BLaER1 treated with 17β-estradiol and CSF1 and Interleukin-3, amounts not matched to agents 10 nM and 100 nM (cell line): ENCODE measurements around the gene CEBPG.

Experiments
- H3K27ac ChIP-seq, 11 experiments: shearing (Covaris generic); formaldehyde crosslinking; 2 replicates each; pipeline ENCODE4 v1.8.1; 2022
- H3K27me3 ChIP-seq, 11 experiments: shearing (Covaris generic); formaldehyde crosslinking; 2 replicates each; pipeline ENCODE4 v1.8.1; 2022
- H3K36me3 ChIP-seq, 11 experiments: shearing (Covaris generic); formaldehyde crosslinking; 2 replicates each; pipeline ENCODE4 v1.8.1; 2022
- H3K4me1 ChIP-seq, 10 experiments: shearing (Covaris generic); formaldehyde crosslinking; 2 replicates each; pipeline ENCODE4 v1.8.1; 2022
- H3K4me2 ChIP-seq, 11 experiments: shearing (Covaris generic); formaldehyde crosslinking; 2 replicates each; pipeline ENCODE4 v1.8.1; 2022
- H3K4me3 ChIP-seq, 10 experiments: shearing (Covaris generic); formaldehyde crosslinking; 2 replicates each; pipeline ENCODE4 v1.8.1; 2022
- H3K9ac ChIP-seq, 11 experiments: shearing (Covaris generic); formaldehyde crosslinking; 2 replicates each; pipeline ENCODE4 v1.8.1; 2022
- H3K9me3 ChIP-seq, 11 experiments: shearing (Covaris generic); formaldehyde crosslinking; replicated peaks in 1 of 11; 2 replicates each; pipeline ENCODE4 v1.8.1; 2022
- H4K20me1 ChIP-seq, 11 experiments: shearing (Covaris generic); formaldehyde crosslinking; 2 replicates each; pipeline ENCODE4 v1.8.1; 2022
- Cebpa-rat ChIP-seq, 11 experiments: shearing (Covaris generic); IDR thresholded peaks; 2 replicates each; pipeline ENCODE4 v1.8.1; 2022

CEBPG gene

GRCh38 chr19:33408116-33408515 lies 34.6 kb downstream of the CEBPG start:
- H3K9me3 ChIP-seq, result no peaks in the 10 kb centered on the region
- H4K20me1 ChIP-seq, result peaks cover 0 to 33% (median 0%) of the 10 kb centered on the region in 11 experiments; a peak in 8 of 22 replicates
- peak overlapping the region in 7 of 11 experiments; percentile 8 to 44 (median 30); a peak in 5 of 22 replicates for H3K9ac ChIP-seq
- H3K36me3 ChIP-seq, result peaks cover 0 to 24% (median 0%) of the 10 kb centered on the region in 11 experiments; a peak in 6 of 22 replicates
- TF ChIP-seq Cebpa-rat (IDR thresholded peaks at IDR 0.05), result no peak
- peaks cover 43 to 58% (median 50%) of the 10 kb centered on the region in 10 experiments for H3K4me1 ChIP-seq
- no peak overlapping the region for H3K4me3 ChIP-seq
- H3K27me3 ChIP-seq, result no peaks in the 10 kb centered on the region
- H3K27ac ChIP-seq, result 0 out of 22 replicates have a peak overlapping the region, but pooled peaks of 1 of the 11 experiments have one; percentile 7
- H3K4me2 ChIP-seq, result peak overlapping the region in 5 of 11 experiments; percentile 15 to 59 (median 44); a peak in 10 of 22 replicates

- Histone ChIP-seq H3K9me3 (no peaks in the 10 kb centered on the region), H3K27ac (no peak overlapping the region), H3K27me3 (no peaks in the 10 kb centered on the region), H3K36me3 (peaks cover 0 to 24% (median 0%) of the 10 kb centered on the region in 11 experiments; a peak in 6 of 22 replicates), H3K4me3 (no peak overlapping the region), H3K9ac (peak overlapping the region in 5 of 11 experiments; percentile 4 to 41 (median 18); a peak in 4 of 22 replicates), H4K20me1 (peaks cover 0 to 40% (median 0%) of the 10 kb centered on the region in 11 experiments; a peak in 8 of 22 replicates), H3K4me1 (peaks cover 41 to 55% (median 45%) of the 10 kb centered on the region in 10 experiments), H3K4me2 (peak overlapping the region in 2 of 11 experiments; percentile 44 to 56; a peak in 2 of 22 replicates)
- no peak for TF ChIP-seq Cebpa-rat (IDR thresholded peaks at IDR 0.05)
These were observed 35.3 kb downstream of the CEBPG start for GRCh38 chr19:33408538-33409434.

- H3K9ac ChIP-seq, result no peak overlapping the region
- H3K27me3 ChIP-seq, result no peaks in the 10 kb centered on the region
- no peak overlapping the region for H3K27ac ChIP-seq
- H3K4me2 ChIP-seq, result no peak overlapping the region
- peaks cover 0 to 44% (median 0%) of the 10 kb centered on the region in 11 experiments; a peak in 9 of 22 replicates for H4K20me1 ChIP-seq
- peaks cover 28 to 45% (median 37%) of the 10 kb centered on the region in 10 experiments for H3K4me1 ChIP-seq
- no peaks in the 10 kb centered on the region for H3K9me3 ChIP-seq
- H3K4me3 ChIP-seq, result no peak overlapping the region
- H3K36me3 ChIP-seq, result peaks cover 0 to 24% (median 0%) of the 10 kb centered on the region in 11 experiments; a peak in 6 of 22 replicates
- no peak for TF ChIP-seq Cebpa-rat (IDR thresholded peaks at IDR 0.05)
These were observed 36.6 kb downstream of the CEBPG start for GRCh38 chr19:33409906-33410685.

GRCh38 chr19:33410915-33411401 lies 37.4 kb downstream of the CEBPG start:
- no peak for TF ChIP-seq Cebpa-rat (IDR thresholded peaks at IDR 0.05)
- Histone ChIP-seq H4K20me1 (peaks cover 0 to 47% (median 4%) of the 10 kb centered on the region in 11 experiments; a peak in 12 of 22 replicates), H3K9me3 (no peaks in the 10 kb centered on the region), H3K4me3 (no peak overlapping the region), H3K4me1 (peaks cover 19 to 37% (median 28%) of the 10 kb centered on the region in 10 experiments), H3K27me3 (no peaks in the 10 kb centered on the region), H3K36me3 (peaks cover 0 to 24% (median 0%) of the 10 kb centered on the region in 11 experiments; a peak in 6 of 22 replicates), H3K9ac (no peak overlapping the region), H3K27ac (no peak overlapping the region), H3K4me2 (no peak overlapping the region)

GRCh38 chr19:33411621-33412180 lies 38.2 kb downstream of the CEBPG start:
- Histone ChIP-seq H3K36me3 (peaks cover 0 to 24% (median 0%) of the 10 kb centered on the region in 11 experiments; a peak in 6 of 22 replicates), H3K27ac (no peak overlapping the region)

GRCh38 chr19:33412601-33413425 lies 39.3 kb downstream of the CEBPG start:
- Histone ChIP-seq H3K27me3 (no peaks in the 10 kb centered on the region), H3K36me3 (peaks cover 0 to 24% (median 0%) of the 10 kb centered on the region in 11 experiments; a peak in 6 of 22 replicates), H3K27ac (no peak overlapping the region), H3K4me1 (peaks cover under 1 to 23% (median 12%) of the 10 kb centered on the region in 10 experiments; a peak in 14 of 20 replicates), H3K9me3 (no peaks in the 10 kb centered on the region), H3K4me2 (no peak overlapping the region), H3K4me3 (no peak overlapping the region), H4K20me1 (peaks cover 0 to 62% (median 11%) of the 10 kb centered on the region in 11 experiments; a peak in 13 of 22 replicates), H3K9ac (no peak overlapping the region)
- no peak for TF ChIP-seq Cebpa-rat (IDR thresholded peaks at IDR 0.05)

More at GRCh38 chr19:33411621-33412180, 38.2 kb downstream of the CEBPG start:
- no peak overlapping the region for H3K4me2 ChIP-seq
- peaks cover 12 to 33% (median 22%) of the 10 kb centered on the region in 10 experiments; a peak in 19 of 20 replicates for H3K4me1 ChIP-seq
- H3K4me3 ChIP-seq, result no peak overlapping the region
- H3K9me3 ChIP-seq, result no peaks in the 10 kb centered on the region
- H3K9ac ChIP-seq, result no peak overlapping the region
- peaks cover 0 to 51% (median 6%) of the 10 kb centered on the region in 11 experiments; a peak in 11 of 22 replicates for H4K20me1 ChIP-seq
- no peaks in the 10 kb centered on the region for H3K27me3 ChIP-seq
- no peak for TF ChIP-seq Cebpa-rat (IDR thresholded peaks at IDR 0.05)

GRCh38 chr19:33413426-33413725 lies 39.9 kb downstream of the CEBPG start:
- Histone ChIP-seq H3K4me2 (no peak overlapping the region), H3K27ac (no peak overlapping the region), H3K9ac (no peak overlapping the region), H4K20me1 (peaks cover 0 to 68% (median 11%) of the 10 kb centered on the region in 11 experiments; a peak in 13 of 22 replicates), H3K4me3 (no peak overlapping the region), H3K4me1 (peaks cover 0 to 18% (median 8%) of the 10 kb centered on the region in 10 experiments; a peak in 10 of 20 replicates), H3K9me3 (no peaks in the 10 kb centered on the region), H3K36me3 (peaks cover 0 to 24% (median 0%) of the 10 kb centered on the region in 11 experiments; a peak in 6 of 22 replicates), H3K27me3 (no peaks in the 10 kb centered on the region)
- no peak for TF ChIP-seq Cebpa-rat (IDR thresholded peaks at IDR 0.05)
